HepG2 (cell line): ENCODE results near the gene EIF4H. TPM values are rescaled to one million over a fixed set of nuclear protein-coding genes. Genes with fewer than 3 reads are reported as not detected.

Experiments
- CAMTA2 ChIP-seq: sonication (generic); formaldehyde crosslinking; IDR thresholded peaks from 2 replicates; pipeline ENCODE4 v1.4.0; 2020; ENCODE audit warnings: mild to moderate bottlenecking, missing genetic modification reagents, borderline replicate concordance
- ESRRA ChIP-seq: sonication (generic); formaldehyde crosslinking; IDR thresholded peaks from 2 replicates; pipeline ENCODE4 v1.5.1; 2020; ENCODE audit warnings: mild to moderate bottlenecking, low read depth, missing genetic modification reagents
- HIVEP1 ChIP-seq: sonication (generic); formaldehyde crosslinking; IDR thresholded peaks from 2 replicates; pipeline ENCODE4 v1.4.0; 2020; ENCODE audit warnings: mild to moderate bottlenecking, missing genetic modification reagents
- IRF9 ChIP-seq: sonication (generic); formaldehyde crosslinking; IDR thresholded peaks from 2 replicates; pipeline ENCODE4 v1.8.0; 2022; ENCODE audit warnings: missing genetic modification reagents, mild to moderate bottlenecking, borderline replicate concordance
- KLF12 ChIP-seq: sonication (generic); formaldehyde crosslinking; IDR thresholded peaks from 2 replicates; pipeline ENCODE4 v1.4.0; 2020; ENCODE audit warnings: missing genetic modification reagents, borderline replicate concordance
- KMT2B ChIP-seq: IDR thresholded peaks from 2 replicates; pipeline ENCODE4 v1.6.1; 2016; ENCODE audit warnings: missing genetic modification reagents, missing compliant biosample characterization
- MED1 ChIP-seq: sonication (generic); formaldehyde crosslinking; IDR thresholded peaks from 2 replicates; pipeline ENCODE4 v1.4.0; 2020; ENCODE audit warnings: missing genetic modification reagents
- RAD51 ChIP-seq: fragments of 450-650 bp; IDR thresholded peaks from 2 replicates; pipeline ENCODE4 v1.6.1; 2016; ENCODE audit warnings: borderline replicate concordance
- SATB2 ChIP-seq: sonication (generic); formaldehyde crosslinking; IDR thresholded peaks from 2 replicates; pipeline ENCODE4 v1.5.0; 2020; ENCODE audit warnings: missing genetic modification reagents
- SMAD1 ChIP-seq: sonication (generic); formaldehyde crosslinking; IDR thresholded peaks from 2 replicates; pipeline ENCODE4 v1.4.0; 2020; ENCODE audit warnings: missing genetic modification reagents, low read depth, mild to moderate bottlenecking, borderline replicate concordance
- TFDP1 ChIP-seq: IDR thresholded peaks from 2 replicates; pipeline ENCODE4 v1.6.1; 2016; ENCODE audit warnings: missing compliant biosample characterization, missing genetic modification reagents, borderline replicate concordance
- ZBTB10 ChIP-seq: sonication (generic); formaldehyde crosslinking; IDR thresholded peaks from 2 replicates; pipeline ENCODE4 v1.4.0; 2020; ENCODE audit warnings: missing genetic modification reagents, borderline replicate concordance
- ZBTB3 ChIP-seq: sonication (generic); formaldehyde crosslinking; IDR thresholded peaks from 2 replicates; pipeline ENCODE4 v1.4.0; 2020; ENCODE audit warnings: low read depth, mild to moderate bottlenecking, moderate library complexity, missing genetic modification reagents, borderline replicate concordance
- ZKSCAN8 ChIP-seq: IDR thresholded peaks from 2 replicates; pipeline ENCODE4 v1.6.1; 2016; ENCODE audit warnings: borderline replicate concordance, missing genetic modification reagents, missing compliant biosample characterization
- ZNF12 ChIP-seq: sonication (generic); formaldehyde crosslinking; IDR thresholded peaks from 2 replicates; pipeline ENCODE4 v1.5.0; 2020; ENCODE audit warnings: missing genetic modification reagents
- ZNF205 ChIP-seq: IDR thresholded peaks from 2 replicates; pipeline ENCODE4 v1.6.1; 2018; ENCODE audit warnings: missing biosample characterization, missing genetic modification reagents
- ZNF256 ChIP-seq: sonication (generic); formaldehyde crosslinking; conservative IDR thresholded peaks from 2 replicates; pipeline ENCODE4 v1.4.0; 2020; ENCODE audit warnings: missing genetic modification reagents
- ZNF552 ChIP-seq: sonication (generic); formaldehyde crosslinking; IDR thresholded peaks from 2 replicates; pipeline ENCODE4 v1.9.0; 2022; ENCODE audit warnings: missing genetic modification reagents, mild to moderate bottlenecking, borderline replicate concordance
- ZNF691 ChIP-seq: sonication (generic); formaldehyde crosslinking; IDR thresholded peaks from 2 replicates; pipeline ENCODE4 v1.4.0; 2020; ENCODE audit warnings: missing genetic modification reagents, low read depth, mild to moderate bottlenecking, borderline replicate concordance
- ZNF800 ChIP-seq: sonication (generic); formaldehyde crosslinking; IDR thresholded peaks from 2 replicates; pipeline ENCODE4 v1.4.0; 2020; ENCODE audit warnings: missing genetic modification reagents
- polyA plus RNA-seq, 8 experiments: library from polyadenylated mRNA; depleted of rRNA in 3 of 8; stranded (reverse) in 7 of 8; unstranded in 1 of 8; fragments of >200 nt; fragmentation: Illumina TruSeq in 4 of 8; extraction: Trizol in 4 of 8; gene quantifications; 2 replicates each; pipeline versions ENCODE4 v1.2.1 to v1.2.3, GENCODE V29; 2011 to 2016; ENCODE audit warnings: low read depth in 4 of 8, missing spikeins in 1 of 8, mixed read lengths in 1 of 8; ENCODE audit not compliant: insufficient read depth in 1 of 8
- total RNA-seq, 5 experiments: library from RNA; depleted of rRNA; stranded (reverse); fragments of >200 nt; fragmentation: Illumina TruSeq; extraction: Trizol; gene quantifications; 2 replicates each; pipeline ENCODE4 v1.2.3, GENCODE V29; 2016; ENCODE audit warnings: low read depth in 1 of 5

Gene EIF4H
- total and polyA plus RNA-seq, 2 of the 13 experiments (the other 11 are each of a cell fraction or from before 2014, with no cell fraction given): 232 to 321 TPM

- 0 out of 2 replicates have a peak, but pooled peaks have one; percentile 39 for TF ChIP-seq CAMTA2 (CRISPR knock-in tag)
- TF ChIP-seq ZNF800 (CRISPR knock-in tag): peak; percentile 91
- TF ChIP-seq RAD51: no peak
- TF ChIP-seq ZNF12 (CRISPR knock-in tag): no peak
- TF ChIP-seq ZNF691: peak; percentile 85; the same call in 1 of the 2 replicates
- TF ChIP-seq MED1: peak; percentile 77
- TF ChIP-seq SATB2 (CRISPR knock-in tag): no peak
- peak; percentile 69 for TF ChIP-seq ESRRA
- TF ChIP-seq KMT2B (CRISPR knock-in tag): peak; percentile 61; the same call in 1 of the 2 replicates
- peak; percentile 88; the same call in 1 of the 2 replicates for TF ChIP-seq KLF12 (CRISPR knock-in tag)
- TF ChIP-seq ZNF205 (CRISPR knock-in tag): no peak
- no peak; the same call in 1 of the 2 replicates for TF ChIP-seq ZBTB10 (CRISPR knock-in tag)
- no peak for TF ChIP-seq ZBTB3 (CRISPR knock-in tag)
- TF ChIP-seq ZNF552 (CRISPR knock-in tag): no peak
- no peak for TF ChIP-seq ZKSCAN8
- peak; percentile 83 for TF ChIP-seq HIVEP1 (CRISPR knock-in tag)
- TF ChIP-seq TFDP1 (CRISPR knock-in tag): peak; percentile 69
- TF ChIP-seq SMAD1: 0 out of 2 replicates have a peak, but pooled peaks have one; percentile 55
- no peak for TF ChIP-seq IRF9 (CRISPR knock-in tag)
- no peak for TF ChIP-seq ZNF256 (CRISPR knock-in tag)
These were observed at the start of gene EIF4H (continued) for GRCh38 chr7:74173866-74174605.
